PC-3 (cell line): ENCODE results near the gene SNAI3. TPM values are rescaled to one million over a fixed set of nuclear protein-coding genes. Genes with fewer than 3 reads are reported as not detected.
A peak's percentile ranks its signal among the peaks of the same experiment; 100 is the strongest.

Experiments used
- ATAC-seq: fragments of 200-7000 bp; cut with Tn5 transposase; 2 replicates; pipeline ENCODE4 v1.9.1; 2020; ENCODE audit warnings: mild to moderate bottlenecking, moderate library complexity
- BruUV-seq: library from RNA; stranded (reverse); fragments of 400-500 nt; replicated peaks from 2 replicates; lab custom pipeline; 2021; lab: Mats Ljungman, UMichigan
- CTCF ChIA-PET: fragments of 300-600 bp; sonication (Branson Sonifier 250); formaldehyde crosslinking; loops from one replicate; lab custom pipeline; 2022; ENCODE audit warnings: antibody characterized with exemption; lab: Charles Lee
- POLR2A ChIA-PET: fragments of 300-600 bp; sonication (Branson Sonifier 250); formaldehyde crosslinking; loops from one replicate; lab custom pipeline; 2022; ENCODE audit warnings: antibody characterized with exemption; ENCODE audit not compliant: unreplicated experiment; lab: Charles Lee
- DNase-seq: peaks from one replicate; pipeline ENCODE4 v3.0.0-alpha.2; 2015
- H2AFZ ChIP-seq: fragments of 300-600 bp; sonication (generic); 2 replicates; pipeline ENCODE4 v1.6.0; 2016; ENCODE audit warnings: antibody characterized with exemption, low read length
- H3F3A ChIP-seq: fragments of 300-600 bp; sonication (generic); one replicate; pipeline ENCODE4 v1.6.0; 2017; ENCODE audit warnings: antibody characterized with exemption, low read length, control low read depth, mild to moderate bottlenecking; ENCODE audit not compliant: unreplicated experiment
- H3K27ac ChIP-seq: fragments of 300-600 bp; sonication (generic); 2 replicates; pipeline ENCODE4 v1.5.1; 2016; ENCODE audit warnings: mild to moderate bottlenecking, low read length
- H3K27me3 ChIP-seq: fragments of 300-600 bp; sonication (generic); 2 replicates; pipeline ENCODE4 v1.6.1; 2016; ENCODE audit warnings: low read length, mixed read lengths
- H3K36me3 ChIP-seq: fragments of 300-600 bp; sonication (generic); 2 replicates; pipeline ENCODE4 v1.6.1; 2016; ENCODE audit warnings: low read depth, mixed run types, low read length, mixed read lengths
- H3K4me1 ChIP-seq: fragments of 300-600 bp; sonication (generic); 2 replicates; pipeline ENCODE4 v1.5.1; 2016; ENCODE audit warnings: low read length; ENCODE audit not compliant: insufficient read depth
- H3K4me2 ChIP-seq: fragments of 300-600 bp; sonication (generic); 2 replicates; pipeline ENCODE4 v1.6.0; 2016; ENCODE audit warnings: low read length
- H3K4me3 ChIP-seq: fragments of 300-600 bp; sonication (generic); 2 replicates; pipeline ENCODE4 v1.5.1; 2016; ENCODE audit warnings: mild to moderate bottlenecking, low read length, mixed read lengths
- H3K79me2 ChIP-seq: fragments of 300-600 bp; sonication (generic); 2 replicates; pipeline ENCODE4 v1.6.1; 2017; ENCODE audit warnings: low read length, mixed read lengths
- H3K9ac ChIP-seq: fragments of 300-600 bp; sonication (generic); 2 replicates; pipeline ENCODE4 v1.6.0; 2016; ENCODE audit warnings: mild to moderate bottlenecking, low read length
- H3K9me2 ChIP-seq: fragments of 300-600 bp; sonication (generic); replicated peaks from 2 replicates; pipeline ENCODE4 v1.6.1; 2016; ENCODE audit warnings: mixed run types, low read length, mixed read lengths
- H3K9me3 ChIP-seq: fragments of 300-600 bp; sonication (generic); 2 replicates; pipeline ENCODE4 v1.6.1; 2016; ENCODE audit warnings: low read length, mixed read lengths
- H4K20me1 ChIP-seq: fragments of 300-600 bp; sonication (generic); 2 replicates; pipeline ENCODE4 v1.6.1; 2016; ENCODE audit warnings: low read length, mixed read lengths
- EZH2 ChIP-seq: fragments of 300-600 bp; sonication (generic); IDR thresholded peaks from one replicate; pipeline ENCODE4 v1.6.1; 2017; ENCODE audit warnings: antibody characterized with exemption, mild to moderate bottlenecking, low read length; ENCODE audit not compliant: unreplicated experiment
- EZH2phosphoT487 ChIP-seq: fragments of 300-600 bp; sonication (generic); IDR thresholded peaks from 2 replicates; pipeline ENCODE4 v1.6.1; 2018; ENCODE audit warnings: mild to moderate bottlenecking, antibody characterized with exemption, low read length, borderline replicate concordance
- intact Hi-C: fragments of 100-400 bp; cut with micrococcal nuclease; formaldehyde crosslinking; loops from 2 replicates; pipeline ENCODE4 v1.9.0; 2023
- total RNA-seq: library from RNA; depleted of rRNA; stranded (reverse); fragments of >200 nt; gene quantifications from 2 replicates; pipeline ENCODE4 v1.2.3, GENCODE V29; 2014
- TF ChIP-seq, protein P1 (sequence below): fragments of 300-600 bp; sonication (generic); conservative IDR thresholded peaks from 2 replicates; pipeline ENCODE4 v1.5.1; 2017; ENCODE audit warnings: antibody characterized with exemption, low read depth, mild to moderate bottlenecking, low read length

SNAI3 gene
- total RNA-seq, 1 experiment from 2014 or later = 0.22 TPM

DNA sequence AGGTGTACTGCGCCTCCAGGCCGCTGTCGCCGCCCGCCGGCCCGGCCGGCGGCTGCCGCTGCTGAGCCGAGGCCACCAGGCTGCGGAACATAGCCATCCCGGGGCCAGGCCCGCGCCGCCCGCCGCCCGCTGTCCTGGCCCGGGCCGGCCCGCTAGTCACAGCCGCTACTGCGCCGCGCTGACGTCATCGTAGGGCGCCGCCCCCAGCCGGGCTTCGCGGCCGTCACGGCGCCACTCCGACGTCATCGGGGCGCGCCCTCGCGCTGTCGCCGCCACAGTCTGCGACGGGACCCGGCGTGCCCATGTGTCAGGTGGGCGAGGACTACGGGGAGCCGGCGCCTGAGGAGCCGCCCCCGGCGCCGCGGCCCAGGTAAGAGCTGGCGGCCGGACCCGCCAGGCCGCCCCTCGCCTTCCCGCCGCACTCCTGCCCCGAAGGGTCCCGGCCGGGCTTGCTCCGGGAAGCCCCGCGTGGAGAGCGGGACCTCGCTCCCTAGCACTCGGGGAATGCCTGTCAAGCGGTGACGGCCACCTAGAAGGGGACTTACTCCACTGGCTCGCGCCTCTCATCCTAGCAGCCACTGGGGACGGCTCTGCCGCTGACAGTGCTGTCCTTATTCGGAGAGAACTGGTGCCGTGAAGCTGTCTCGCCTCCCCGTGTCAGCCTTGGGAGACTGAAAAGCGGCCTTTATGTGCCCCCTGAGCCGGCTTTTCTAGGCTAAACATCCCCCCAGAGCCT, 20.1 kb upstream of the SNAI3 start, which contains the start of the genes CTU2 and RNF166:
Gene CTU2 (plus strand): TSS at position 275 of the 736 bp plus-strand sequence. CDS start 28 bp downstream, at position 303.
Gene RNF166 (minus strand): TSS at position 180 of the 736 bp plus-strand sequence. CDS start 83 bp downstream, at position 97.
- Histone ChIP-seq H3K9ac (peak within 1 kb of the TSS; percentile 95), H3K36me3 (no peaks in the 10 kb centered on the region), H3K27me3 (no peaks in the 10 kb centered on the region), H3K4me3 (peak within 1 kb of the TSS; percentile 97), H3K79me2 (peaks cover 52% of the 10 kb centered on the region), H3K4me1 (peaks cover 6% of the 10 kb centered on the region; the same call in 1 of the 2 replicates), H4K20me1 (no peaks in the 10 kb centered on the region), H3K4me2 (peak within 1 kb of the TSS; percentile 97), H3K9me2 (no peaks in the 10 kb centered on the region), H3K27ac (peak within 1 kb of the TSS; percentile 32; the same call in 1 of the 2 replicates), H3K9me3 (no peaks in the 10 kb centered on the region), H3F3A (no peaks in the 10 kb centered on the region), H2AFZ (peak within 1 kb of the TSS; percentile 74)
- ATAC-seq (peak; percentile 79), DNase-seq (peak; percentile 88)
- TF ChIP-seq, protein P1, sequence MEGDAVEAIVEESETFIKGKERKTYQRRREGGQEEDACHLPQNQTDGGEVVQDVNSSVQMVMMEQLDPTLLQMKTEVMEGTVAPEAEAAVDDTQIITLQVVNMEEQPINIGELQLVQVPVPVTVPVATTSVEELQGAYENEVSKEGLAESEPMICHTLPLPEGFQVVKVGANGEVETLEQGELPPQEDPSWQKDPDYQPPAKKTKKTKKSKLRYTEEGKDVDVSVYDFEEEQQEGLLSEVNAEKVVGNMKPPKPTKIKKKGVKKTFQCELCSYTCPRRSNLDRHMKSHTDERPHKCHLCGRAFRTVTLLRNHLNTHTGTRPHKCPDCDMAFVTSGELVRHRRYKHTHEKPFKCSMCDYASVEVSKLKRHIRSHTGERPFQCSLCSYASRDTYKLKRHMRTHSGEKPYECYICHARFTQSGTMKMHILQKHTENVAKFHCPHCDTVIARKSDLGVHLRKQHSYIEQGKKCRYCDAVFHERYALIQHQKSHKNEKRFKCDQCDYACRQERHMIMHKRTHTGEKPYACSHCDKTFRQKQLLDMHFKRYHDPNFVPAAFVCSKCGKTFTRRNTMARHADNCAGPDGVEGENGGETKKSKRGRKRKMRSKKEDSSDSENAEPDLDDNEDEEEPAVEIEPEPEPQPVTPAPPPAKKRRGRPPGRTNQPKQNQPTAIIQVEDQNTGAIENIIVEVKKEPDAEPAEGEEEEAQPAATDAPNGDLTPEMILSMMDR = no peak
- TF ChIP-seq EZH2 = no peak
- TF ChIP-seq EZH2phosphoT487 = no peak
- ChIA-PET POLR2A (no interaction called here), CTCF (no interaction called here)
- no TSS peak for BruUV-seq
- intact Hi-C loops = no loop called here

DNA sequence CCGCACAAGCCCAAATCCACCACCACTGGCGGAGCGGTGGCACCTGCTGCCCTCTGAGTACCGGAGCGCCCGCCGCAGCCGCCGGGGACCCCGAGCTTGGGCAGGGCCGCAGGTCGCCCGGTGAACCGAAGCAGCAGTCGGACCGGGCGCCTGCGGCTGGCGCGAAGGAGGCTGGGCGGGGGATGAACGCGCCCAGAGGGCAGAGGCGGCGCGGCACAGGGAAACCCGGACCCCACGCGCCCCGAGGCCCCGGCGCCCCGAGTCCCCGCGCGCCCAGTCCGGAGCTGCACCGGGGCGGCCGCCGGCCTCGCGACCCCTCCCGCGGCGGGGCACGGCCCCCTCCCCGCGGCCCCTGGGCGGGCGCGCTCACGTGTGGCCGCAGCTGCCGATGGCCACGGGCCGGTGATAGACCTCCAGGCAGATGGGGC, 19.5 kb upstream of the SNAI3 start:
- Histone ChIP-seq H3K27ac (no peak overlapping the region), H3K27me3 (no peaks in the 10 kb centered on the region), H3K4me1 (peaks cover 11% of the 10 kb centered on the region), H3K79me2 (peaks cover 51% of the 10 kb centered on the region), H3F3A (no peaks in the 10 kb centered on the region), H3K36me3 (no peaks in the 10 kb centered on the region), H3K9me3 (no peaks in the 10 kb centered on the region), H4K20me1 (no peaks in the 10 kb centered on the region), H2AFZ (no peak overlapping the region), H3K4me3 (peak overlapping the region; percentile 97), H3K4me2 (peak overlapping the region; percentile 96), H3K9me2 (no peaks in the 10 kb centered on the region), H3K9ac (peak overlapping the region; percentile 95)
- ATAC-seq (peak; percentile 14), DNase-seq (no peak)
- BruUV-seq = no TSS peak
- POLR2A ChIA-PET = no interaction called here
- intact Hi-C loops = no loop called here
- CTCF ChIA-PET = no interaction called here
- TF ChIP-seq EZH2phosphoT487 (no peak), EZH2 (no peak)
- TF ChIP-seq, protein P1 = no peak
